Diencephalon (tissue), 1 donor: ENCODE data around the gene BDKRB1. TPM values are rescaled to one million over a fixed set of nuclear protein-coding genes. Genes with fewer than 3 reads are reported as not detected.

Experiments used
- small RNA-seq: library from RNA; depleted of rRNA; stranded (forward); fragments of <200 nt; gene quantifications from one replicate; pipeline ENCODE3, GENCODE V24; 2014
- total RNA-seq: library from RNA; depleted of rRNA; stranded (reverse); fragments of >200 nt; gene quantifications from one replicate; pipeline ENCODE4 v1.2.3, GENCODE V29; 2014

Gene BDKRB1
- total RNA-seq, result not detected

GRCh38 chr14:96255501-96256366 lies at the start of gene BDKRB1:
BDKRB1 (plus strand) TSS chr14:96256210; CDS start chr14:96263683, 7,473 bp downstream.

Small RNAs within 50 kb of the gene (small RNA-seq; reads per million reads assigned to genes)
- not detected for gene CKS1BP1

Other genes with a start within 250 kb of the BDKRB1 start
- gene C14orf132, start 216.8 kb upstream of the BDKRB1 start, total RNA-seq, result 118 TPM
- 0.69 TPM for gene BDKRB2, start 51.4 kb upstream of the BDKRB1 start, total RNA-seq
- 37.6 TPM for gene ATG2B, start 107.1 kb downstream of the BDKRB1 start, total RNA-seq
- 37.8 TPM for gene GSKIP, start 107.3 kb downstream of the BDKRB1 start, total RNA-seq
- 7.6 TPM for gene AK7, start 135.9 kb downstream of the BDKRB1 start, total RNA-seq
- 229 TPM for gene PAPOLA, start 246.2 kb downstream of the BDKRB1 start, total RNA-seq